ENCODE data around the gene RPS6KL1.

RPS6KL1 gene

GRCh38 chr14:74922752-74923401 lies at the start of gene RPS6KL1:
Gene RPS6KL1 (minus strand): TSS chr14:74923260. CDS start chr14:74921541, 1,719 bp downstream.
- no peak for DNase-seq (ENCODE audit: low read depth)

- DNase-seq (ENCODE audit: low read depth) = no peak
These were observed 45.8 kb upstream of the RPS6KL1 start for GRCh38 chr14:74968811-74969210.

GRCh38 chr14:74965486-74966153 lies 42.6 kb upstream of the RPS6KL1 start:
- no peak for DNase-seq (ENCODE audit: low read depth)

- DNase-seq (ENCODE audit: low read depth) = no peak
These were observed 41.9 kb upstream of the RPS6KL1 start for GRCh38 chr14:74964787-74965485.

GRCh38 chr14:74963705-74964271 lies 40.7 kb upstream of the RPS6KL1 start:
- DNase-seq (ENCODE audit: low read depth) = no peak

GRCh38 chr14:74963178-74963704 lies 40.2 kb upstream of the RPS6KL1 start:
- DNase-seq (ENCODE audit: low read depth) = no peak

- DNase-seq (ENCODE audit: low read depth) = no peak
These were observed 39.4 kb upstream of the RPS6KL1 start for GRCh38 chr14:74962493-74962892.

GRCh38 chr14:74962046-74962445 lies 39.0 kb upstream of the RPS6KL1 start:
- DNase-seq (ENCODE audit: low read depth) = no peak

- no peak for DNase-seq (ENCODE audit: low read depth)
These were observed 38.3 kb upstream of the RPS6KL1 start for GRCh38 chr14:74961238-74961911.

GRCh38 chr14:74960736-74961135 lies 37.7 kb upstream of the RPS6KL1 start:
- no peak for DNase-seq (ENCODE audit: low read depth)

- DNase-seq (ENCODE audit: low read depth) = no peak
These were observed 36.6 kb upstream of the RPS6KL1 start for GRCh38 chr14:74959596-74960180.

GRCh38 chr14:74956280-74957072 lies 33.4 kb upstream of the RPS6KL1 start:
- no peak for DNase-seq (ENCODE audit: low read depth)

GRCh38 chr14:74956027-74956279 lies 32.9 kb upstream of the RPS6KL1 start:
- no peak for DNase-seq (ENCODE audit: low read depth)

GRCh38 chr14:74955229-74956026 lies 32.4 kb upstream of the RPS6KL1 start, which contains the start of gene PGF:
Gene PGF (minus strand): TSS chr14:74955597. CDS start chr14:74955242, 355 bp downstream.
- no peak for DNase-seq (ENCODE audit: low read depth)

- DNase-seq (ENCODE audit: low read depth) = no peak
These were observed 31.8 kb upstream of the RPS6KL1 start for GRCh38 chr14:74954947-74955228.

- DNase-seq (ENCODE audit: low read depth) = no peak
These were observed 31.3 kb upstream of the RPS6KL1 start for GRCh38 chr14:74954232-74954946.

GRCh38 chr14:74953686-74954085 lies 30.6 kb upstream of the RPS6KL1 start:
- DNase-seq (ENCODE audit: low read depth) = no peak

- no peak for DNase-seq (ENCODE audit: low read depth)
These were observed 29.8 kb upstream of the RPS6KL1 start for GRCh38 chr14:74952697-74953484.

- no peak for DNase-seq (ENCODE audit: low read depth)
These were observed 29.2 kb upstream of the RPS6KL1 start for GRCh38 chr14:74952180-74952665.
